Measurements from ENCODE around the gene APOBEC3F.

Gene APOBEC3F

GRCh38 chr22:39089928-39090327 is 49.3 kb downstream of the APOBEC3F start:
- Histone ChIP-seq H3K4me1 (no peaks in the 10 kb centered on the region), H3K9me3 (no peaks in the 10 kb centered on the region), H3K4me3 (no peak overlapping the region), H3K27me3 (peaks cover 0 to 16% of the 10 kb centered on the region in 2 donors), H3K27ac (no peak overlapping the region), H3K36me3 (no peaks in the 10 kb centered on the region)
- no peak for DNase-seq
- intact Hi-C loops (cut with DNase I; ENCODE audit: low total_unique reads): no loop called here
- no peak for TF ChIP-seq CTCF (IDR thresholded peaks at IDR 0.05)

GRCh38 chr22:39090426-39091064 is 49.9 kb downstream of the APOBEC3F start:
- intact Hi-C loops (cut with DNase I; ENCODE audit: low total_unique reads): no loop called here
- no peak overlapping the region for H3K27ac ChIP-seq
- H3K9me3 ChIP-seq: no peaks in the 10 kb centered on the region
- H3K4me3 ChIP-seq: no peak overlapping the region
- H3K36me3 ChIP-seq: no peaks in the 10 kb centered on the region
- peaks cover 0 to 16% of the 10 kb centered on the region in 2 donors for H3K27me3 ChIP-seq
- H3K4me1 ChIP-seq: no peaks in the 10 kb centered on the region
- no peak for TF ChIP-seq CTCF (IDR thresholded peaks at IDR 0.05)
- no peak for DNase-seq

GRCh38 chr22:39091126-39092081 is 50.7 kb downstream of the APOBEC3F start:
- DNase-seq: no peak
- no peak for TF ChIP-seq CTCF (IDR thresholded peaks at IDR 0.05)
- no peaks in the 10 kb centered on the region for H3K36me3 ChIP-seq
- no peaks in the 10 kb centered on the region for H3K4me1 ChIP-seq
- peaks cover 0 to 16% of the 10 kb centered on the region in 2 donors for H3K27me3 ChIP-seq
- no peaks in the 10 kb centered on the region for H3K9me3 ChIP-seq
- intact Hi-C loops (cut with DNase I; ENCODE audit: low total_unique reads): no loop called here
- no peak overlapping the region for H3K27ac ChIP-seq
- no peak overlapping the region for H3K4me3 ChIP-seq

GRCh38 chr22:39092111-39092862 is 51.6 kb downstream of the APOBEC3F start:
- Histone ChIP-seq H3K27ac (no peak overlapping the region), H3K36me3 (no peaks in the 10 kb centered on the region), H3K4me3 (no peak overlapping the region), H3K4me1 (peaks cover 0 to 2% (median 0%) of the 10 kb centered on the region in 4 donors), H3K27me3 (peaks cover 0 to 16% of the 10 kb centered on the region in 2 donors), H3K9me3 (no peaks in the 10 kb centered on the region)
- DNase-seq: no peak
- no peak for TF ChIP-seq CTCF (IDR thresholded peaks at IDR 0.05)
- intact Hi-C loops (cut with DNase I; ENCODE audit: low total_unique reads): no loop called here

GRCh38 chr22:39094717-39095389 is 54.2 kb downstream of the APOBEC3F start:
- intact Hi-C loops (cut with DNase I; ENCODE audit: low total_unique reads): no loop called here
- DNase-seq: no peak
- no peaks in the 10 kb centered on the region for H3K9me3 ChIP-seq
- no peak overlapping the region for H3K4me3 ChIP-seq
- no peaks in the 10 kb centered on the region for H3K36me3 ChIP-seq
- H3K4me1 ChIP-seq: peaks cover 0 to 4% (median 0%) of the 10 kb centered on the region in 4 donors
- H3K27ac ChIP-seq: no peak overlapping the region
- H3K27me3 ChIP-seq: peaks cover 0 to 6% of the 10 kb centered on the region in 2 donors
- no peak for TF ChIP-seq CTCF (IDR thresholded peaks at IDR 0.05)

All from tibial artery (tissue), 4 donors.